ENCODE data around the gene LAP3.
"Not testable (repeated sequence)": the region's sequence is repeated elsewhere in the genome, so short reads cannot be mapped to it uniquely, and the experiment has no call there.

Gene LAP3

DNA sequence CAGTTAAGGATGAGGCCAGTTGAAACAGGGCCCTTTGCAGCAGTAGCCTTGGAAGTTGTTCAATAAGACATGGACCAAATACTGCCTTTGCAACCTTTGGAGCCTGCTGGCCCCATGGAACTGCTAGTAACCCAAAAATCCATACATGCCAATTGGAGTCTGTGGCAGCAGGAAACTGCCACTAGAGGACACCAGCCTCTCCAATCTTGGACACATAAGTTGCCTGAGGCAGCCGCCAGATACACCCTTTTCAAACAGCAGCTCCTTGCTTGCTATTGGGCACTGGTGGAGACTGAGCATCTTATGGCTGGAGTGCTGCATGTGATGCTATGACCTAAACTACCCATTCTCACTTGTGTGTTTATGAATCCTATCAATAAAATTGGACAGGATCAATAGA is 14.8 kb upstream of the LAP3 start:
- peak; percentile 5 for DNase-seq

DNA sequence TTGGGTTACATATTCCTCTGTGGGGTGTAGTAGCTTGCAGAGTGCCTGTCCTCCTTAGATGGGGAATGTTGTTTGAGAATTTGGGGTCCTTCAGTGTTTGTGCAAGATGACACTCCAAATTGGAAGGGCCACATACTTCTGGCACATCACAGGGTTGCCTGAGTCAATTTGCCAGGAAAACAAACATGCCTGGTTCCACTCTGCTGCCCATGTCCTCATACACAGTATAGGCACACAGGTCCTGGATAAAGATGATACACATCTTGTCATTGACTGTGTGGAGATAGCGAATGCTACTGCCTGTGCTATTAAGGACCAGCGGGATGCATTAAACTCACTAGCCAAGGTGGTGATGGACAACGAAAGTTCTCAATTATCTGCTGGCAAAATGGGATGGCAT is 11.2 kb upstream of the LAP3 start:
- no peak for DNase-seq

DNA sequence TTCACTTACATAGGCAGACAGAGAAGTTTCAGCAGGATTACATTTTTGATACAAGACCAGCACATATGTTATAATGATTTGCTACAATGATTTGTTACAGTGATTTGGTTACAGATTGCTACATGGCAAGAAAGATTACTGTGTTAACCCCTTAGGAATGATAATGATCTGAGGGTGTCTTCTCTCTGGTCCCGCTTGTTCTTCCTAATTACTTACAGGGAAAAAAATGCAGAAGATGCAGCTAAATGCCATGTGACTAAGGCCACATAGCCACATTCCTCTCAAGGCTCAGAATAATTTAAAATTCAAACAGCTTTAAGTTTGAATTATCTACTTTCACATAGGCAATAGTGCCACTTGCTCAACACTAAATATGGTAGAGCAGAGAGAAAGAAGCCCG is 9.7 kb upstream of the LAP3 start:
- DNase-seq, result no peak

DNA sequence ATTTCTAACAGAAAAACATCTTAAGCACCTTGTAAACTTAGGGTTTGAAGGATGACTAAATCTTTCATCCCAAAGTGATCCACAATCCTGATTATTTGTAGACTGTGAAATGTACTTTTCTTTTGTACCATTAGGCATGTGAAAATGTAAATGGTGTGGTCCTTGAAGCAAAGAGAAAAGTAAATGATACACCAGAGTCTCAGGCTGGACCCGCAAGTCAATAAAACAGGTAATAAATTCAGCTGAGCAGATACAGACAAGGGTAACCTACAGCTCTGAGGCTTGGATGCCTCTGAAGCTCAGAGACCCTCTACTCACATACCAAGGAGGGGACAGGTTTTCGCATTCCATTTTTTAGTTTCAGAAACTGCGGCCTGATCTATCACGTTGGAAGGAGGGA is 2.8 kb upstream of the LAP3 start:
- DNase-seq, result no peak

DNA sequence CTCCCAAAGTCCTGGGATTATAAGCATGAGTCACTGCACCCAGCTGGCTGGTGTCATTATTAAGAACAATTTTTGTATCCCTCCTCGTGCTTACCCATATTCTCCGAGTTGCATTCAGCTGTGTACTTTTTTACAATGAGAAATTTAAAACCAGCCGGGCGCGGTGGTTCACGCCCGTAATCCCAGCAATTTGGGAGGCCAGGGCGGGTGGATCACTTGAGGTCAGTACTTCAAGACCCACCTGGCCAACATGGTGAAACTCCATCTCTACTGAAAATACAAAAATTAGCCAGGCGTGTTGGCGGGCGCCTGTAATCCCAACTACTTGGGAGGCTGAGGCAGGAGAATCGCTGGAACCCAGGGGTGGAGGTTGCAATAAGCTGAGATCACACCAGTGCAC is 1.8 kb upstream of the LAP3 start:
- not testable (repeated sequence) for DNase-seq

DNA sequence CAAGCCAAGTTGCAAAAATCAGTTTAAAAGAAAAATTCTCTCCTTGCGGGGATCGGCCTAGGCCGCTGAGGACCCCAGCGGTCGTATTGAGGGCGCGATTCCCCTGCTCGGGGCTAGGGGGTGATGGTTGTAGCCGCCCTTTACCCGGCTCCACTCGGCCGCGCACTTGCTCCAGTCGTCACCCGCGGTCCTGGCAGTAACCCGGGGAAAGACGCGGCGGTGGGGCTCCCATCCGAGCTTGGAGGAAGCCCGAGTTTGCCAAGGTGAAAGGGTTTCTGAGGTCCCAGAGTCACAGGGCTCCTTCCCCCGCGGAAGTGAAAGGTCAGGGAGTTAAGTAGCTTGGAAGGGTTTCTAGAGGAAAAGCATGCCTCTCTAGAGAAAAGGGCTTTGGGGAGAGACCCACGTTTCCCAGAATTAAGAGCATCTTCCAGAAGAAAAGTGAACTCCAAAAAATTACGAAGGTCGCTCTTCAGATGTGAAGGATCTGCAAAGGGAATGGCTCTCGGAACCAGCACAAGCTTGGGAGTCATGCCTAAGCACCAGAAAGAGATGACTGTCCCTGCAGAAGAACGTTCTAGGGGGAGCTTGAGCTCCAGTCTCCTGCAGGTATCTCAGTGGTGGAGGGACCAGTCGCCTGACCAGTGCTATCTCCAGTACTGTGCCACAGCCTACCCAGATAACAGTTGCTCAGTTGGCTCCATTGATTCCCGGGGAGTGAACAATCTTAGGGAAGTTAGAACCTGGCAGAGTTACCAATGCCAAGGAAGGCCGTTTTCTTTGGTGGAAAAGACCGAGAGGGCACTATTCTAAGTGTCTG is 875 bp downstream of the LAP3 start:
- DNase-seq, result peak; percentile 54

DNA sequence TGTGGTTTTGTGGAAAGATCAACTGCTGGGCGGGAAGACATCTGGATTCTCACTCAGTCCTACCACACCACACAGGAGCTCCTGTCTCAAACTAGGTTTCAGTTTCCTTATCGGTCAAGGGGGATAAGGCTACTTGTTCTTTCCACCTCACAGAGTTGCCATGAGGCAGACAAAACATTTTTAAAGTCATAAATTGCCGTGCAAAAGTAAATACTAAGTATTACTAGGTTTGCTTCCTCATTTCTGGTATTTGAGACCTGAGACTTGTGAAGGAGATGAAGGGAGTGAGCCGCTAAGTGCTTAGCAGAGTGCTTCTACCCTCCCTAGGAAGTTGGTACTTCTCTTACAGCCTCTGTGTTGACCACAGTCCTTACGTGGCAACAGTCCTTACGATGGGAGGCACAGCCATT is 1.5 kb downstream of the LAP3 start:
- DNase-seq, result no peak

DNA sequence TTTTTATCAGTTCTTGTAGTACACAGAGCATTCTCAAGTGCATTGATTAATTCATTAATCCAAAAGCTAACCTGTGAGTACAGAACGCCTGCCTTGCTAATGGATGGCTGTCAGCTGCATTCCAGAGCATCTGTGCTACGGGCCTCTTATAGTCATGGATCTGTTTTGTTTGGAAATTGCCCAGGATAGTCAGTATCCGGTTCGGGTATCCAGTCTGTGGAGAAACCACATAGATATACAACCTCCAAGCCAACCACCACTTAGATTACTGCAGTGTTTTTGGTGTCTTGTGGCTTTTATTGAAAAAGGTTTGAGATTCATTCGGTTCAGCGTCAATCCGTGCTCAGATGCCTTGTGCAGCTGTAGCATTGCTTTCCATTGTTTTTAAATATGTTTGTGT is 4.0 kb downstream of the LAP3 start:
- no peak for DNase-seq

DNA sequence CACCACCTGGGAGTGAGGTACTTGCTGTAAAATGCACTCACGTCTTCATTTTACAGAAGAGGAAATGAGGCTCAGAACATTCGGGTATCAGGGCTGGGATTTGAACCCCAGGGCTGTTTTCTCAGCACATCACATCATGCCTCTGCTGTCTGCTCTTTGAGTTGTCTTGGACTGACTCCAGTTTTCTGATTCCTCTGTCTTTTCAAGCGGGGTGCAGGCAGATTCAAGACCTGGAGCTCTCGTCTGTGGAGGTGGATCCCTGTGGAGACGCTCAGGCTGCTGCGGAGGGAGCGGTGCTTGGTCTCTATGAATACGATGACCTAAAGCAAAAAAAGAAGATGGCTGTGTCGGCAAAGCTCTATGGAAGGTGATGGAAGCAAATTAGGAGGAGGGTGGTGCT is 6.3 kb downstream of the LAP3 start:
- no peak for DNase-seq

DNA sequence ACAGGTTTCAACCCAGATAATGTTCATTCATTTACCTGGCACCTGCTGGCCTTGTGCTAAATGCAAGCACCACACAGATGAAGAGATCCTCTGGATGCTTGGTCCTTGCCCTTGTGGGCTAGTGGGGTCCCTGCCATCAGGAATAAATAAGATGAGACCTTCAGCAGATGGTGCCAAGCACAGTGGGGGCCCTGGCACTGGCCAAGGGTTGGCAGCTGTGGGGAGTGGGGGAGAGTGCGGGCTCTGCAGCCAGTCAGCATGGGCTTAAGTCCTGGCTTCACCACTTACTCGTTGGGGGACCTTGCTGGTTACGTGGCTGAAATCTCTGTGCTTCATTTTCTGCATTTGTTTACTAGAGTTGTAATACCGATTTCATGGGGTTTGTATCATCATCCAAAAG is 6.9 kb downstream of the LAP3 start:
- DNase-seq, result no peak

DNA sequence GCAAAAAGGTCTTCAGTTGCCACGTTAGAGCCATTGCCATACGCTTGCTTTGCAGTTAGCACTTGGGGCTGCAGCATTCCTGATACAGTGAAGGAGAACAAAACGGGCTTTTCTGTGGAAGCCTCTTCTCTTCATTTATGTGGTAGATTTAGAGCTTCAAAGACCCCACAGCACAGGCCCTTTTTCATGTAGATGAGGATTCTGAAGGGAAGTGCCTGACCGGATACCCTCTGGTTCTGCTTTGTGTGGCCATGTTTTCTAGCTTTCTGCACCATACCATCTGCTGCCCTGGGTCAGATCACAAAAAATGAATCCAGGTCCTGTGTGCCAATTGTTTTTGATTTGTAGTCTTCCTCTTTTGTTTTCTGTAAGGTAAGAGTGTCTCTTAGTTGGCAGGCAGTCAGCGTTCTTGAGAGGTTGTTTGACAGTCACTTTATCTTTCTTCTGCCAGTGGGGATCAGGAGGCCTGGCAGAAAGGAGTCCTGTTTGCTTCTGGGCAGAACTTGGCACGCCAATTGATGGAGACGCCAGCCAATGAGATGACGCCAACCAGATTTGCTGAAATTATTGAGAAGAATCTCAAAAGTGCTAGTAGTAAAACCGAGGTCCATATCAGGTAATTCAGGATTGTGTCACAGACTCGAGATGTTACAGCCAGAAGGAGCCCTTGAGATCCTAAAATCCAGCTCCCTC is 7.7 kb downstream of the LAP3 start:
- no peak for DNase-seq

DNA sequence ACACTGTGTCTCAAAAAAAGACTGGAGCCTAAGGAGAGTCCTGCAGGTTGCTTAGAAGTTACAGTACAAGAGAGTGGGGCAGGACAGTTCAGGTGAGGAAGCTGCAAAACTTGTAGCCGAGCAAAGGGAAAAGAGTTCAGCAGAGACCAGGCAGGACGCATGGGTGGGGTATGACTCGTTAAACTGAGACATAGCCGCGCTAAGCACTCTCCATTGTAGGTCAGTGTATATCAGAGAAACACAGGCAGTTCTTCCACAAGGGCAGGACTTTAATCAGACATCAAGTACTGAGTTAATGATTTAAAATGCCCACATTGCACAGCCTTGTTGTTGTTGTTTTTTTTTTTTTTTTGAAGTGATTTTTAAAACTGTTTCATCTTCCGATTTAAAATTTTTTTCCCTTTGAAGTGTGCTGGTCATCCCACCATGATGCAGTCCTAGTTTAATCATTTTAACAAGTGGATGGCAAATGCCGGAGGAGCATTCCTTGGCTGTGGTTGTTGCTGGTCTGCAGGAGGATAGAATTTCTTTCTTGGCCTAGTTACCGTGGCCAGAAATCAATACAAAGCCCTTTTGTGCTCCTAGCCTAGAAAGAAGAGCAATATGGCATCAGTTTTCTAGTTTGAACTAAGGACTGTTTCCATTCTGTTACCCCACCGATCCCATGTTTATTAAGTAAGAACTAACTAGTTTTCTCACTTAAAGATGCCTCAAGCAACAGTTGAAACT is 10.3 kb downstream of the LAP3 start:
- peak; percentile 59 for DNase-seq

DNA sequence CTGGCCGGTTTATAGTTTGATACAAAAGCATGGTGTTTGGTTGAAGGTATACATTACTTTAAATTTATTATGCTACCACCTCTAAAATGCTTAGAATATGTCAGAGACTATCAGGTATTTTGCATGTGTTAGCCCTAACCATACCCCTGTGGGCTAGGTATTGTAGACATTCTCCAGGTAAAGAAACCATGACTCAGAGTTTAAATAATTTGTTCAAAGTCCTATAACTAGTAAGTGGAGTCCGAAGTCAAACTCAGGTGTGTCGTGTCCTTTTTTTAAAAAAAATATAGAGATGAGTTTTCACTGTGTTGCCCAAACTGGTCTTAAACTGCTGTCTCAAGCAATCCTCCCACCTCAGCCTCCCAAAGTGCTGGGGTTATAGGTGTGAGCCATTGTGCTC is 12.4 kb downstream of the LAP3 start:
- no peak for DNase-seq

DNA sequence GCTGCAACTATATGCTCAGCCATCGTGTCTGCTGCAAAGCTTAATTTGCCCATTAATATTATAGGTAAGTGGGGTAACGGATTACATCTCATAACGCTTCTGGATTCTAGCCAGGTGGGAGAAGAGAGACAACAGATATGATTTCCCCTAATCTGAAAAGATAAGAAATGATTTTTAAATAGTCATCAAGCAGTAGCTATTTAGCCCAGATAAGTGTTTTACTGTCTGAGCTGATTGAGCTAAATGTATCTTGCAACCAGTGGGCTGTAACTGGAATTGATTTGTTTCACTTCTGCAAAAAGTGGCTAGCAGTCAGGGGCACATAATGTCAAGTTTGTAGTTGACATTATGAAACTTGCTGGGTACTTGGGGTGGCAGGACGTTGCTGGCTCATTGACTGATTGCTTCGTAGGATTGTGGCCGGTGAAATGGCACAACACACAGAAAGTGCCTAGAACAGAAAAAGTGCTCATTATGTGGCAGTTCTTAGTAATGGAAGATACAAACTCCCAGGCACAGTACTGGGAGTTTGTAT is 18.5 kb downstream of the LAP3 start:
- DNase-seq, result peak; percentile 23

DNA sequence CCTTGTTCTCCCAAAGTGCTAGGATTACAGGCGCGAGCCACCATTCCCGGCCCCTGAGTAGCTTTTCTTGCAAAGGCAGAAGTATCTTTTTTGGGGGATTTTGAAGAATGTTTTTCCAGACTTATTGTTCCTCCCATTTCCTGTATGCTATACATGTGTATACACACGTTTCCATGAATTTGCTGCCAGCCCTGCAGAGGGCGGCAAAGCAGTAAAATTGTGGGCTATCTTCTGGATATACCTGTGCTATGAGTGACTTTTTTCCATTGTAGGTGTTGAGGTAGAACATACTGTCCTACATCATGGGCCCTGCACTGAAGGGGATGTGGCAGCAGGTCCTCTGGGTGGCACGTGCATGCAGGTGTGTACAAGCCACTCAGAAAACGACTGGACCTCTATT is 20.5 kb downstream of the LAP3 start:
- DNase-seq, result no peak

DNA sequence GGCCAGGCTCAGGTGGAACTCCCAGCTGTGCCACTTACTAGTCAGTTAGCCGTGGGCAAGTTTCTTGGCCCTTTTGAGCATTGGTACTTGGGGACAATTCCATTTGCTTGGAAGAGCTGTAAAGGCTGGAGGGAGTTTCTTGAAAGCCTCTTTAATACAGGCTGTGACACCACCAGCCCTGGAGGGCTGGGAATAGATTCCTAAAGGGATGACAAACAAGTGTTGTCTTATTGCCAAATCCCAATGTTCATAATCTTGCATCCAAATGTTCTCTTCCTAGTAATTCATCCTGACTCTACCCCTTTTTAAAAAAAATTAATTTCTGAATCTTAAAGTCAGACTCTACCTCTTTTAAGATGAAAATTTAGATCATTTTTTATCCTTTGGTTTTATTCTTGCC is 22.8 kb downstream of the LAP3 start:
- DNase-seq, result peak; percentile 25

DNA sequence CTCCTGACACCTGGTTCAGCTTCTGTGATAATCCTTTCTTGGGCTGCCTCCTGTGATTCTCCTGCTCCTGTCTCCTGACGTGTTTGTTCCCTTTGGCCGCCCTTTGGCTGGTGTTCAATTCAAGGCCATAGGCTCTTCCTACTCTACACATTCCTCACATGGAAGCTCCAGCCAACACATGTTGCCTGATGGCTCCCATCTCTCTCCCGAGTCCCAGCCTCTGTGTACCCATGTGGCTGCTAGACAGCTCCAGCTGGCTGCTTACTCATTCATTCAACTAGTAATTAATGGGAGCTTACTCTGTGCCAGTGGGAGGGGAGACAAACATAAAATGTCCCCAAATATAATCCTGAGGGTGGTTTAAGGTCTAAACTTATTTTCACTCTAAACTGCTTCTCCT is 28.2 kb downstream of the LAP3 start:
- no peak for DNase-seq

DNA sequence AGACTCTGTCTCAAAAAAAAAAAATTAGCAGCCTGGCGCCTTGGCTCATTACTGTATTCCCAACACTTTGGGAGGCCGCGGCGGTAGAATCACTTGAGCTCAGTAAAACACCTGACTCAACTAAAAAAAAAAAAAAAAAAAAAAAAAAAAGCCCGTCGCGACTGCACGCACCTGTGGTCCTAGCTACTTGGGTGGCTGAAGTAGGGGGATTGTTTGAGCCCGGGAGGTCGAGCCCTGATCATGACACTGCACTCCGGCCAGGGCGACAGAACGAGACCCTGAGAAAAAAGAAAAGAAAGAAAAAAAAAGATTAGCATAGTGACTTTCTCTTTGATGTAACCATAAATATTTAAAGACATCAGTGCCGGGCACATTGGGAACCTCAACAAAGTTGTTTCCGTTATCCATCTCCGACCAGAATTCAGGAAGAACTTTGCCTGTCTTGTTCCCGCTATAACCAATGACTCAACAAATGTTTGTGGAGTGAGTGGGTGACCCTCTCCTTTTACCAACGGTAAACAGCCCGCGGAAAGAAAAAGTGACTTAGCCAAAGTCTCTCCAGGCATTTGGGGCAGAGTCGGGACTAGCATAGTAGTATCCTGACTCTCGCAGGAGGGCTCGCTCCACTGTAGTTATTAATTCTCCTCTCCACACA is 36.9 kb downstream of the LAP3 start:
- DNase-seq, result no peak

DNA sequence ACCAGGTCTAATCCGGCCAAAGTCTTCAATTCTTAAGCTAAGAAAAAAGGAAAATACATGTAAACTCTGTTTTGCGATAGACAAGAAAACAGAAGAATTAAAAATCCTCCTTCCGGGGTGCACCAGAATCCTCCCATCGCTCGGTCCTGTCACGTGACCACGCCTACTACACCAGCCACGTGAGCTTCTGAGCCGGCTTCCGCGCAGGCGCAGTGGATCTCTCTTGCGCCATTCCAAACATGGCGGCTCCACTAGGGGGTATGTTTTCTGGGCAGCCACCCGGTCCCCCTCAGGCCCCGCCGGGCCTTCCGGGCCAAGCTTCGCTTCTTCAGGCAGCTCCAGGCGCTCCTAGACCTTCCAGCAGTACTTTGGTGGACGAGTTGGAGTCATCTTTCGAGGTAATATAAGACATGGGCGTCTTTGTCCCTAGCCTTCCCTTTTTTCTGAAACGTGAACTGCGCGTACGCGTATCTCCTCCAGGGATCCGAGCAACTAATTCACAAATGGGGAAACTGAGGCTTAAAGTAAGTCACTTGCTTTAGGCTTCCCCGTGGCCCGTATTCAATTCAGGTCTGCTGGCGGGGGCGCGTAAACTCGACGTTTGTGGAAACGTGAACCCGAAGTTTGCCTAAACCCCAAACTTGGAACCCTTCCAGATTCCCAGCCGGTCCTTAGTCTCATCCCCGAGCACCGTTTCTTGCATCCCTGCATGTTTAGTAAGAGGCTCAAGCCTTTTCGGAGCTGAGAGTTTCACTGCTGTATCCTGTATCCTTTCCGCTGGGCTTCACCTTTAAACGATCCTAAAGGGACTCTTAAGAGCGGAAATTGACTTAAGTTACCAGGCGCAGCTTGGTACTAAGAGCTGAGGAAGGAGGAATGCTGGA is 37.7 kb downstream of the LAP3 start, which contains the start of gene MED28:
Gene MED28 (plus strand): TSS at position 226 of the 884 bp plus-strand sequence. CDS start 14 bp downstream, at position 240.
- peak; percentile 96 for DNase-seq

DNA sequence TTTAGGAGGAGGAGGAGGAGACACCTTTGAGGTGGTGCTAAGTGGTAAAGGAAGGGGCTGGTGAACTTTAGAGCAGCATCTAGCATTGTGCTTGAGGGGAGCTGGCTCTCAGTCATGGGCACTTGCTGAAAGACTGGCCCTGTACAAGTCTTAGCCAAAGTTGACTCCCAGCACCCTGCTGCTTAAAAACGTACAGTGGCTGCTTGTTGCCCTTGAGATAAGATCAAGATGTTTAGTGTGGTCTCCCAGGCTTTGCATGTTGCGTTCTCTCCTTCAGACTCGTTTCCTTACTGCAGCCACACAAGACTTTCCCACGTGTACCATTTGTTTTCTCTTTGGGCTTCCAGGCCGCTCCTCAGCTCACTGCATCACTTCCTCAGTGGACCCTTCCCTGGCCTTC is 39.3 kb downstream of the LAP3 start:
- DNase-seq, result no peak

DNA sequence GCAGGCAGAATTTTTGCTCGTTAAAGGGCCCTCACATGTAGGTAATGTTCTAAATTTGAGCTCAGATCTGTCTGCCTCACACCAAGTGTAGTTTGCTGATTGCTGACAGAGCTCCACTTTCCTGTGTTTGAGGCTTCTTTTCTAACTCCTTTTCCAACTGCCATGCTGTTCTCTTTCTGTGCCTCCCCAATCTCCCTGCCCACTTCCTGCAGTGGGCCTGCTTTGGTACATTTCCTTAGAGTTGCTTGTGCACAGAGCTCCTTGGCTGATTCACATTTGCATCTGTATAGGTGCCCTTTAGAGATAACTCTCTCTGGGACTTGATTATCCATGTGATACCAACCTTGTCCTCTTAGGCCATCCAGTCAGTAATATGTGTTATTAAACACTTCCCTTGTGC is 41.9 kb downstream of the LAP3 start:
- DNase-seq, result no peak

Data from midbrain (tissue), 1 donor.